Measurements from ENCODE around the gene SP1.

Gene SP1

GRCh38 chr12:53344824-53345485, 35.0 kb upstream of the SP1 start (continued):
- TF ChIP-seq GLI4 (tag by site-specific recombination; IDR thresholded peaks at IDR 0.05) (no peak), ZNF16 (tag by site-specific recombination; IDR thresholded peaks at IDR 0.05; ENCODE audit: low read depth) (no peak), KLF8 (tag by site-specific recombination; IDR thresholded peaks at IDR 0.05) (no peak), PRDM2 (tag by site-specific recombination; IDR thresholded peaks at IDR 0.05; ENCODE audit: borderline replicate concordance) (no peak), ZNF514 (tag by site-specific recombination; IDR thresholded peaks at IDR 0.05) (no peak), ZNF155 (tag by site-specific recombination; IDR thresholded peaks at IDR 0.05) (no peak), ZNF404 (tag by site-specific recombination; IDR thresholded peaks at IDR 0.05) (no peak), BCL11A (tag by site-specific recombination; IDR thresholded peaks at IDR 0.05; ENCODE audit: low read depth) (no peak), ZNF624 (tag by site-specific recombination; IDR thresholded peaks at IDR 0.05) (no peak), KLF7 (tag by site-specific recombination; IDR thresholded peaks at IDR 0.05; ENCODE audit: borderline replicate concordance) (no peak), ZNF768 (tag by site-specific recombination; IDR thresholded peaks at IDR 0.05) (no peak), ZNF529 (tag by site-specific recombination; IDR thresholded peaks at IDR 0.05; ENCODE audit: insufficient replicate concordance) (no peak), GFI1B (tag by site-specific recombination; IDR thresholded peaks at IDR 0.05) (no peak), ZNF623 (tag by site-specific recombination; IDR thresholded peaks at IDR 0.05) (no peak), ZNF335 (tag by site-specific recombination; conservative IDR thresholded peaks at IDR 0.05) (peak; percentile 85)

GRCh38 chr12:53345486-53346188, 34.3 kb upstream of the SP1 start:
- no peaks in the 10 kb centered on the region for H3K9me3 ChIP-seq (ENCODE audit: control insufficient read depth, insufficient read depth, low read depth, low read length)
- no peaks in the 10 kb centered on the region for H3K4me1 ChIP-seq (ENCODE audit: control insufficient read depth, insufficient read depth, low read length)
- H3K27ac ChIP-seq (ENCODE audit: extremely low read depth, low read depth, low read length), result no peak overlapping the region
- CTCF ChIA-PET, result interaction anchor here (0.5 to 7.0 kb wide), 20 partner anchors 14 to 291 kb away, joined by 3 to 156 read pairs (median 4); partner anchors contain the start of genes AAAS, AMHR2, MYG1 and PFDN5
- H3K4me3 ChIP-seq (ENCODE audit: low read depth, low read length), result peak overlapping the region; percentile 62
- POLR2A ChIA-PET, result interaction anchor here (0.6 to 2.3 kb wide), 11 partner anchors 21 to 267 kb away, joined by 3 to 20 read pairs (median 3); partner anchors contain the start of genes AAAS, MAP3K12, PRR13 and SP1
- H3K36me3 ChIP-seq (ENCODE audit: control insufficient read depth in 2 of 2, insufficient read depth in 1 of 2, low read length in 2 of 2), result no peaks in the 10 kb centered on the region
- TF ChIP-seq ZNF341 (tag by site-specific recombination; IDR thresholded peaks at IDR 0.05; ENCODE audit: low read depth) (peak; percentile 9; the same call in 1 of the 2 replicates), ZNF366 (tag by site-specific recombination; conservative IDR thresholded peaks at IDR 0.05) (peak; percentile 39), ZBTB48 (tag by site-specific recombination; IDR thresholded peaks at IDR 0.05) (0 out of 2 replicates have a peak, but pooled peaks have one; percentile 20), GLIS2 (tag by site-specific recombination; IDR thresholded peaks at IDR 0.05) (no peak; the same call in 1 of the 2 replicates), ZNF473 (tag by site-specific recombination; IDR thresholded peaks at IDR 0.05) (no peak), ZNF585B (tag by site-specific recombination; IDR thresholded peaks at IDR 0.05) (no peak), ZNF768 (tag by site-specific recombination; IDR thresholded peaks at IDR 0.05) (no peak), ZBTB20 (tag by site-specific recombination; IDR thresholded peaks at IDR 0.05) (peak; percentile 73), WT1 (tag by site-specific recombination; IDR thresholded peaks at IDR 0.05) (peak; percentile 67), ZNF521 (tag by site-specific recombination; IDR thresholded peaks at IDR 0.05) (no peak), KLF17 (tag by site-specific recombination; IDR thresholded peaks at IDR 0.05) (0 out of 2 replicates have a peak, but pooled peaks have one; percentile 23), OSR2 (tag by site-specific recombination; IDR thresholded peaks at IDR 0.05) (peak; percentile 51), ZNF18 (tag by site-specific recombination; IDR thresholded peaks at IDR 0.05) (peak; percentile 51; the same call in 1 of the 2 replicates), ZNF654 (tag by site-specific recombination; IDR thresholded peaks at IDR 0.05; ENCODE audit: low read depth) (no peak; the same call in 1 of the 2 replicates)

All from HEK293 (cell line).